HG03432 (cell line): ENCODE results near the gene ROMO1.

ENCODE experiments used
- ATAC-seq: cut with Tn5 transposase; IDR thresholded peaks from one replicate; pipeline ENCODE4 v1.9.1; 2021; ENCODE audit warnings: mild to moderate bottlenecking, moderate library complexity; ENCODE audit not compliant: unreplicated experiment

The ROMO1 gene

GRCh38 chr20:35699127-35699956, at the start of gene ROMO1, which contains the start of gene NFS1:
Gene ROMO1 (plus strand): TSS chr20:35699405. CDS start chr20:35699633, 228 bp downstream.
Gene NFS1 (minus strand): TSS chr20:35699352. CDS start chr20:35699288, 64 bp downstream.
- ATAC-seq, result peak; percentile 81

DNA sequence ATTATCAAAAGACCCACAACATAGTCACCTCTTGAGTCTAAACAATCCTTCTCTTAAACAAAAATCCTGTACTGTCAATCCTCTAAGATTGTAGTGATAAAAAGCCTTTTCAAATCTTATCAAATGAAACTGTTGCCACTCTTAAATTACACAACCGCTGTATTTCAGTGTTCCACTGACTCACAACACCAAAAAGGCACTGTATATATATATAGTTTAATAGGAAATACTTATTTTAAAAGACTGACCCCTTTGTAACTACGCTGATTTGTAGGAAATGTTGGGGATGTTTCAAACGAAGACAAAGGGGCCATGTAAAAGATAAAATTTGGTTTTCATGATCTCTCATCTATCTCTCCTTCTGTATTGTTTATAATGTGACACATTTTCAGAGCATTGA, 48.6 kb upstream of the ROMO1 start:
- no peak for ATAC-seq

DNA sequence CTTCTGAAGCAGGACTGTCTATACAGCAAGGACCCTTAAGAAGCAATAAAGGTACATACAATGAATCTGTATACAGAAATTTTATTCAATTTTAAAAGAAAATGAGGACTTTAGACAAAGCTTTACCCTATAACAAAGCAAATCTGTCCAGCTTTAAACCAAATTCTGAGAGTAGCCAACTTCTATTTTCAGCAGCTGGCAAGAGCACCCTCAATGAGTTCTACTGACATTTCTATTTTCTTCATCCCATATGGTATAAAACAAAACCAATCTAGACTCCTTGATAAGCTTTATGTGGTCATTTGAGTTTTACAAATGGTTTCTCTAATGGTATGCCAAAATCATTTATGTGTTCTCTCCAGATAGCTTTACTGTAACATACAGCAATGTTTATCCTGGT, 47.2 kb upstream of the ROMO1 start:
- no peak for ATAC-seq

DNA sequence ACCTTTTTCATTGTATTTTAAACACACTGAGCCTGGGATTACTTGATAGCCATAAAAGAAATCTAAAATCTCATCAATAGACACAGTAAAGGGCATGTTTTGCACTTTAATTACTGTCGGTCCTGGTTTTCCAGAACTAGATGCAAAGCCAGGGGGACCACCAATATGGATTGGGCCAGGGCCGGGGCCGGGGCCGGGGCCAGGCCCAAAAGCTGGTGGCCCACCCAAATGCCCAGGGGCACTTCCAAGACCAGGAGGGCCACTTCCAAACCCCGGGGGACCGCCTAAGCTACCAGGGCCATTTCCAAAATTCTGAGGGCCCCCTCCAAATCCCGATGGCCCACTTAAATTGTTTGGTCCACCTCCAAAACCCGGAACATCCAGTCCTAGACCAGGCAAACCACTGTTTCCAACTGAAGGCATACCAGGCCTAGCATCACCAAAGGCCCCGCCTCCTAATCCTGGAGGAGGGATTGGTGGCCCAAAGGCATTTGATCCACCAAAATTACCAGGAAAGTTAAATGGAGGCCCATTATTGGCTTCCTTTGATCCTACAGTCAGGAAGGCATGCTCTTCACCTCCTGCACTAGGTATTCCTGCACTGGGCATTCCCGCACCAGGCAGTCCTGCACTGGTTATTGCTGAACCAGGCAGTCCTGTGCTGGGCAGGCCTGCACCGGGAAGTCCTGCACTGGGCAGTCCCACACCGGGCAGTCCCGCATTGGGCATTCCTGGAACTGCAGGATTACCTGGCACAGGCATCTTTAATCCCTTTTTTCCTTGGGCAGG, 46.4 kb upstream of the ROMO1 start:
- no peak for ATAC-seq

DNA sequence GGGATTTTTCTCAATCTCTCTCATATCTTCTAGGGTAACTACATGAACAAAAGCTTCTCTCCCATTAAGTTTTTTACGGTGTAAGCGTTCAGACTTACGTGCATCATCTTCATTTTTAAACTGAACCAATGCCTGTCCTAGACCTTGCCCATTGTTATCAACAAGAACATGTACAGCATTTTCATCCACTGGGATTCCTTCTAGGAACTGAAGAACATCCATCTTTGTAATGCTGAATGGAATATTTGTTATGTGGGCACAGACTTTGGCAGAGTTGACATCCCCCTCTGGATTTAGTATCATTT, 45.8 kb upstream of the ROMO1 start:
- no peak for ATAC-seq

DNA sequence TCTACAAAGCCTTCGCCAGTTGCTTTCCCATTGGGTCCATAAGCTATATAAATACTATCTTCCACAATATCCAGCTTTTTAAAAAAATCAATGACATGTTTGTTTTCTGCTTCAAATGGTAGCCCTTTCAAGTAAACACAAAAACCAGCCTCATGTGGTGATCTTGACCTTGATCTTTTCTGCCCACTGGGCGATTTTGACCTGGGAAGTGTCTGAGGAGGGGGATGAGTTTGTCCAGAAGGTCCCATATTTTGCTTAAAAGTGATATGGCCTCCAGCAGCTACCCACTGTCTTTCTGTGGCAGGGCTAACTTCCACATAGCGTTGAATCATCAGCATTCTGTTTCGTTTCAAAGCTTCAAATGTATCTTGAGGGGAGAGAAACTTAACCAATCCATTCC, 45.3 kb upstream of the ROMO1 start:
- ATAC-seq, result no peak

GRCh38 chr20:35654415-35654814, 44.8 kb upstream of the ROMO1 start:
- no peak for ATAC-seq

DNA sequence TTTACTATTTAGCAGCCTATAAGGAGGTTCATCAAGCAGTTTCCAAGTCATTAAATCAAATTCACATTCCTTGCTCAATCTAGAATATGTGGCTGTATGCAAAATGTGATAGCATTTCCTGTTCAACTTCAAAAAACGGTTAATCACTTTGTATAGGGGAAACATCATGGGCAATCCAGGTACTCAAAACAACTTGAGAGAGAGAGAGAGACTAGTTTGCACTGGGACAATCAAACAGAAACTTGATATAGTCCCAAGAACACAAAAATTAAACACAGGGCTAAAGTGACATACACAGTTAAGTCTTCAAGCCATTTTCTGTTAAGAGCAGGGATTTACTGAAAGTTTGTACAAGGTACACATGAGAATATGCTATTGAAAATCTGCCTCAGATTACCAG, 41.9 kb upstream of the ROMO1 start:
- ATAC-seq, result no peak

DNA sequence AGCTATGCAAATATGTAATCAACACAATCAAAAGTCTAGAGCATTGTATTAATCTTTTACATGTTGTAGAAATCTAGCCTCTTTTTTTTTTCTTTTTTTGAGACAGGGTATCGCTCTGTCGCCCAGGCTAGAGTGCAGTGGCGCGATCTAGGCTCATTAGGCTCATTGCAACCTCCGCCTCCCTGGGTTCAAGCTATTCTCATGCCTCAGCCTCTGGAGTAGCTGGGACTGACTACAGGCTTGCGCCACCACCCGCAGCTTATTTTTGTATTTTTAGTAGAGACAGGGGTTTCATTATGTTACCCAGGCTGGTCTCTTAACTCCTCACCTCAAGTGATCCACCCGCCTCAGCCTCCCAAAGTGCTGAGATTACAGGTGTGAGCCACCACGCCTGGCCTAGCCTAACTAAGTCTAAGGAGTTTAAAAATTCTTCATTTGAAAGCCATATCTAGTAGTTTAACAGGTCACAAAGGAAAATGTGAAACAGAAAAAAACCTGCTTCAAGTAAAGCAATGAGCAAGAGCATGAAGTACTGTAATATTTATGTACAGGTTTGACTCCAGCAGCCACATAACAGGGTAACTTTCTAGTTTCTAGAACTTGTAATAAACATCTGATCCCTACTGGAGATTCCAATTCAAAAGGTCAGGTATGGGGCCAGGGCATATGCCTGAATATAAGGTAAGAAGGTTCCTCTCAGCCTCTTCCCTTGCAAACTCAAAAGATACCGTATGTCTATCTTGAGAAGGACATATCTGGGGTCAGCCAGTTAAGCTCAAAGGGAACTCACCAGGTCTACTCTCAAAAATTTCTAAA, 38.9 kb upstream of the ROMO1 start:
- ATAC-seq, result no peak

- no peak for ATAC-seq
Observed at GRCh38 chr20:35661053-35661452, 38.2 kb upstream of the ROMO1 start.

- ATAC-seq, result no peak
Observed at GRCh38 chr20:35661908-35662307, 37.3 kb upstream of the ROMO1 start.

GRCh38 chr20:35662551-35662950, 36.7 kb upstream of the ROMO1 start:
- ATAC-seq, result no peak

- ATAC-seq, result peak; percentile 26
Observed at GRCh38 chr20:35663516-35664465, 35.4 kb upstream of the ROMO1 start.

- ATAC-seq, result peak; percentile 81
Observed at GRCh38 chr20:35664466-35665206, 34.6 kb upstream of the ROMO1 start, which contains the start of the genes CPNE1 and RBM12. Gene CPNE1 (minus strand): TSS chr20:35664900. CDS start chr20:35632923, 31,977 bp downstream. Gene RBM12 (minus strand): TSS chr20:35664900. CDS start chr20:35655322, 9,578 bp downstream.

- no peak for ATAC-seq
Observed at GRCh38 chr20:35665949-35666288, 33.3 kb upstream of the ROMO1 start.

GRCh38 chr20:35669221-35669620, 30.0 kb upstream of the ROMO1 start:
- ATAC-seq, result no peak

DNA sequence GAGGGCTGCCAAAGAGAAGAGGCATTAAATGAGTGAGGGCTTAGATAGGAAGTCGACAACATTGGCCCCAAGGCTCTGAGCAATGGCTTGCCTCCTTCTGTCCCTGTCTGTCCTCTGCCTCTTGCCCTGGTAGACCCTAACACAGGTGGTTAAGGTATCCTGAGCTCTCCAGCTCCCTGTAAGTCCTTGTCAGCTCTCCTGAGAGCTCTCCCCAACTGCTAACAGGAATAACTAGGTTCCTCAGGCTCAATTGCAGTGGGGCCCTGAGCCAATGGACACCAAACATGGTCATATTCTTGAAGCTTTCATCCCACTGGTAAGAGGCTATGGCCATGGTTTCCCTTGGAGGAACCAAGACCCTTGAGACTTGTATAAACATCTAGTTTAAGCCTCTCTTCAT, 29.5 kb upstream of the ROMO1 start:
- ATAC-seq, result no peak

- ATAC-seq, result no peak
Observed at GRCh38 chr20:35673884-35674283, 25.3 kb upstream of the ROMO1 start.

GRCh38 chr20:35674921-35675320, 24.3 kb upstream of the ROMO1 start:
- ATAC-seq, result no peak
